Fibroblast of skin of left biceps (primary cell): ENCODE results near the gene LYSMD1.

ENCODE experiments used
- DNase-seq, 2 experiments: peaks; one replicate each; pipeline ENCODE4 v3.0.0-alpha.2; 2013; ENCODE audit warnings: low read depth in 2 of 2

Gene LYSMD1

GRCh38 chr1:151175041-151175741, 9.5 kb upstream of the LYSMD1 start:
- no peak for DNase-seq

GRCh38 chr1:151171190-151171589, 5.5 kb upstream of the LYSMD1 start:
- DNase-seq = no peak

- no peak for DNase-seq
Observed at GRCh38 chr1:151167116-151167515, 1.4 kb upstream of the LYSMD1 start.

DNA sequence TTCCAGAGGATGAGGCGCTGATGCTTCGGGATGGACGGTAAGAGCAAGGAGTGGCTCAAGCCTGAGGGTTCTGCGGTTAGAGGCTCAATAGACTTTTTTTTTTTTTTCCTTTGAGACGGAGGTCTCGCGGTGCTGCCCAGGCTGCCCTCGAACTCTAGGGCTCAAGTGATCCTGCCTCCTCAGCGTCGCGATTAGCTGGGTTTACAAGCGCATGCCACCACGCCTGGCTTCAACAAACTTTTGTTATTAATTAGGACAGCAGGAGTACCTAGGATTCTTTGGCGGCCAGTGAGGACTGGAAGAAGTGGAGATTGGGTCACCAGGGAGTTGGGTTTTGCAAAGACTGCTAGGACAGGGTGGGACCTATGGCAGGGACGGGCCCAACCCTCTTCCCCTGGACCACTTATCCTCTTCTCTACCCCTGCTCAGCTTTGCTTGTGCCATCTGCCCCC, 829 bp upstream of the LYSMD1 start:
- DNase-seq = no peak

- DNase-seq = no peak
Observed at GRCh38 chr1:151165281-151165737, 393 bp downstream of the LYSMD1 start.

DNA sequence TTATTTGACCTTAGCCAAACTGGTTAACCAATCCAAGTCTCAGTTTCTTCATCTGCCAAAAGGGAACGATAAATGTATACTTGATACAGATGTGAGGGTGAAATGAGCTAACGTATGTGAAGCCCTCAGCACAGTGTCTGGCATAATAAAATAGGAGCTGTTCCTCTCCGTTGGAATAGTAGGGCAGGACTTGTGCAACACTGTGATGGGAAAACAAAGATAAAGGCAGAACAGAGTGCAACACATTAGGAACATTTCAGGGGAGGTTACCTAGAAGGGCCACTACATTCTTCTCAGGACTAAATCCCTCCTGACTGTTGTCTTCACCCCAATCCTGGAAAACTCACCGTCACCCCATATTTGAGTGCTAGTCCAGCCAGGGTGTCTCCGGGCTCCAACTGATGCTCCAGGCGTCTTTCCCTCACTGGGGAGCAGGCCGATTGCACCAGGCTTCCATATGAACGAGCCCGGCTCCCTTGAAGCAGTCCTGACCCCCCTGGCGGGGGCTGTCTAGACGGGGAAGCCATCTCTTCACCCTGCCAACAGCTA, 896 bp downstream of the LYSMD1 start:
- no peak for DNase-seq

DNA sequence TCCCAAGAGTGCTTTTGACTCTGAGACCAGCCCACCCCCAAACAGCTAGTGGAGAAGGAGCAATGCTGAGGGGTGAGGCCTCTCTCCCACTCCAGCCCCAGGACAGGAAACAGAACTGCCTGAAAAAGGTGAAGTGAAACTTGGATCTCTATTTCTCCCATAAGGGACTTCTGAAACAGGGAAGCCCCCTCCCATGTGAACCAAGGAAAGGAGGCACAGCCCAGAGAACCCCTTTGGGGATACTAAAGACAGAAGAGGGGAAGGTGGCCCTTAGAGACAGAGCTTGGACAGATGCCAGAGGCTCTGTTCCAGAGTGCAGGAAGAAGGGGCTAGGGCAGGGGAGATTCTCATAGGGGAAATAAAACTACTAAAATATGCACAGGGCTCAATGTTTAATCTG, 6.3 kb downstream of the LYSMD1 start:
- DNase-seq = no peak

- DNase-seq = no peak
Observed at GRCh38 chr1:151158751-151159251, 6.9 kb downstream of the LYSMD1 start.

DNA sequence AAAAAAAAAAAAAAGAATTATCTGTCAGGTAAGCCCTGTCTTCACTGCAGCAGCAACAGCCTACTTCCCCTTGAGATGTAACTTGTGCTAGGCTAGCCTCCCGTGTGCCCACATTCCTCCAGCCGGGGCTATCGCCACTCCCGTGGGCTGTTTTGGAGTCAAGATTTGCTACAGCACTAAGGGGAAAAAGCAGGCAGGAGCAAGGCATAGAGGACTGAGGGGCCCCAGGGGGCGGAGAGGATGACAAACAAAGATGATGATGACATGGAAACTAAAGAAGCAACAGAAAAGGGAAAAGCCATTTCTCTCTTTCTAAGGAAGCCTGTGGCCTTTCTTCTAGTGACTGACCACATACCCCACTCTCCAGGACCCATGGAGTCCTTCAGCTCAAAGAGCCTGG, 7.4 kb downstream of the LYSMD1 start:
- DNase-seq = no peak

DNA sequence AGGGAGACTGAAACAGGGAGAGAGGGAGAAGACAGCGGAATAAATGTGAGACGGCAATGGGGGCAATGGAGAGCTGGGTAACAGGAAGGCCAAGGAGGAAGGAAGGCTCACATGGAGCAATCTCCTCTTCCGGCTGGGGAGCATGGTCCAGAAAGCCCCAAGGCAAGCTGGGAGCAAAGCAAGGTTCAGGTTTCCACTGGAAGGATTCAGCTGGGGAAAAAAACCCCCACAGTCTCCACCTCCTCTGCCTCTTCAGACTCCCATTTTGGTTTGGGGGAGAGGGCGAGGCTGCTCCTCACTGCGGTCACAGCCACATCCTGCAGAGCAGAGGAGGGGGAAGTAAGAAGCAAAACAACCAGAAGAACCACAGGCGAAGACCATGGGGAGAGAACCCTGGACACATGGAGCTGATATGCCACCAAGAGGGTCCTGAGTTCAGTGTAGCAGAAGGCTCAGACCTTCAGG, 8.6 kb downstream of the LYSMD1 start:
- no peak for DNase-seq

GRCh38 chr1:151156515-151156819, 9.2 kb downstream of the LYSMD1 start, which contains the start of gene TNFAIP8L2:
Gene TNFAIP8L2 (plus strand): TSS chr1:151156649. CDS start chr1:151158698, 2,049 bp downstream.
- DNase-seq = no peak

GRCh38 chr1:151147665-151148064, 18.0 kb downstream of the LYSMD1 start:
- DNase-seq = no peak

DNA sequence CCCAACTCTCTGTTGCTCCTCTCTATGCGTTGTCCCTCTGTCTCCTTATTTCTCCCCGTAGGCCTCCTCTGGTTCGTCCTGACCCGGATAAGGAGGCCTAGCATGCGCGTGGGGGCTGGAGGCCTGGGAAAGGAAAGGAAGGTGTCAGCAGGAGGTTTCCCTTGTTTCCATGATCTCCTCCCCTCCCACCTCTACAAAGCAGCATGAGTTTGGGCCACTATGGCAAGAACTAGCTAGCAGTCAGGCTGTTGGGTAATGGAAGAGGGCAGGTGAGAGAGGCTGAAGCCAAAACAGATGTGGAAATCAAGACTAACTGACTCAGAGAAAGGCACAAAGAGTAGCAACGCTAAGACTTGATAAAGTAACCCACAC, 18.6 kb downstream of the LYSMD1 start:
- DNase-seq = no peak

DNA sequence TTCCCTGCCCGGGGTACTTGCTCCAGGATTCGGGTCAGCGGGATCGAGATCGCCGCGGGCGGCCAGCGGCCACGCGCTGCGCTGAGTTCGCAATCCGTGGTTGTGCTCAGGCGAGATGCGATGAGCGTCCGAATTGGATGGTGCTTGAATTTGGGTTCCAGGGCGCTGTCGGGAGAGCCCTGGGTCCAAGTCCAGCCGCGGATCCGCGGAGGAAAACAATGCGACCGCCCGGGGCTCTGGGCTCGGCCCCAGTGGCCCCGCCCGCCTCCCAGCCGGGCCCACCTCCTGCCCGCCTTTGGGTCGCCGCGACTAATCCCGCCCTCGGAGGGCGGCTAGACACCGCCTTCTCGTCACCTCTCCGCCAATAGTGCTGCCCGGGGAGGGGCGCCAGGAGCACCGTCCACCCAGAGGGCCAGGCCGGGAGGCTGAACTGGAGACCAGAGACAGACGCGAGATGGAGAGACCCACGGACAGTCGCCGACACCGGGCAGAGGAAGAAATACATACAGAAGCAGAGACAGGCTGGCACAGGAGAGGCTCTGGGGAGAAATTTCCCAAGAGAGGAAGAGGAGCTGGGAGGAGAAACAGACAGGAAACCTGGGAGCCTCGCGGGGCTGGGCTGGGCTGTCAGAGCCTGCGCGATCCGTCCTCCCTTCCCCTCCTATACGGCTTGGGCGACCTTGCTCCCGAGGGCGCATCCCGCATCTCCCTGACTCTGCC, 19.1 kb downstream of the LYSMD1 start, which contains the start of gene SEMA6C:
Gene SEMA6C, minus strand, starts transcription at position 220 of the 720 bp plus-strand sequence. CDS start 4,010 bp downstream, outside the sequence.
- peak; percentile 49 to 59 for DNase-seq

DNA sequence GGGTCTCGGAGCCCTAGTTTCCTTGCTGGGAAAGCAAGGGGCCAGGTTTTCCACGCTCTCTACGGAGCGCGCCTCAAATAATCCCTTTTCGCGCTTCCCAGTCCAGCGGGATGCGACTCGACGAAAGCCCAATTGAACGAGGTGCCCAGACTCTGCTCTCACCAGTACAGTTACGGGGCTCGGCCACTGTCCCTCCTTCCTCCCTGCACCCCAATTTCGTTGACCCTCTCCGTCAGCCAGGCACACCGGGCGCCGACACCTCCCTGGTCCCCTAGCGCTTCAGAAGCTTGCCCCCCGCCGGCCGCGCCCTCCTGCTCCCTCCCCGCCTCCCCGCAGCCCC, 19.7 kb downstream of the LYSMD1 start:
- no peak for DNase-seq

- no peak for DNase-seq
Observed at GRCh38 chr1:151145304-151146071, 20.2 kb downstream of the LYSMD1 start.

DNA sequence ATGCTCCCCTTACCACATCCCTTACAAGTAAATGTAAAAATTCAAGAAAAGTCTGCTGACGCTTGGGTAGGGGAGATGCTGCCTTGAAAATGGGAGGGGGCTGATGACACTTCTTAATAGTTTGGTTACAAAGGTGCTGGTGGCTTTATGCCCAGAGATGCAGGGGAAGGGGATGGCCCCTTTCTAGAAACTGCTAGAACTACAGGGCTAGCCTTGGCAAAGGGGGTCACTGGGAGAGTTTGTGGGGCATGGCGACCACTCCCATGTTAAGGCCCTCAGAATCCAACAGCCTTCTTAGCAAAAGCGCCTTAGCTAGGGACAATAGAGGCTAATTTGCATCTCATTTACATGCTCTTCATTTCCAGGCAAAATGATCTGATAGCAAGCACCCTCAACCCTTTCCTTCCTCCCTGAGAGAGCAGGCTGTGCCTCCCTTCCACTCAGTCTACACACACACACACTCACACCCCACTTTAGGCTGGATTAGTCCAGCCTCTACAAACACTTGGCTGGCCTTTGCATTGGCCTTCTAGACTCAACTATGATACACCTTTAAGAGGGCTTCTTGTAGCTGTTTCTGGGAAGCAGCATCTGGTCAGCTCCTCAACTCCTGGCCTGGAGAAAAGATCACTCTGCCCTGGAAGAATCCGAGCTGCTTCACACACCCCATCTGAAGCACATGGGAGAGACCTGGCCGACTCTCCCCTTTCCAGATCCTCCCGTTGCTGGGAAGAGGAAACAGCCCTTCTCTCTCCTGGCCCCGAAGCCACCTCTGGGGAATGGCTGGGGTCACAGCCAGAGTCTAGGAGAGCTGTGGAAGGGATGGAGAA, 21.0 kb downstream of the LYSMD1 start:
- DNase-seq = no peak

DNA sequence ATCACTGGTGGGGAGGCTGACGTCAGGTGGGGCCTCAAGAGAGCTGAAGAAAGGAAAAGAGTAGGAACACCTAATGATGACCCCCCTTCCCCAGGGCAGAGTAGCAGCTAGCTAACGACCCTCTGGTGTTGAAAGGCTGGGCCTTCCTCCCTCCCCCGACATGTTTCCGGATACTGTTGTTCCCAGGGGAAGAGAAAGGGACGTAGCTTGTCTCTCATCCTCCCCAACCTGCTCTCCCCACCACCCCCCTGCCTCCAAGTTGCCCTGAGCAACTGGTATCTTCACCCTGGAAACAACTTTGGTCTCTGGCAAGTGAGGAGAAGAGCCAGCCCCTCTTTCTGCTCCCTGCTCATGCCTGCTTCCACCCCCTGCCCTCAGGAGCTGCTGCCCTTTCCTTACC, 21.7 kb downstream of the LYSMD1 start:
- no peak for DNase-seq

GRCh38 chr1:151143057-151143435, 22.7 kb downstream of the LYSMD1 start:
- DNase-seq = no peak

- DNase-seq = no peak
Observed at GRCh38 chr1:151142411-151143056, 23.2 kb downstream of the LYSMD1 start.

GRCh38 chr1:151137789-151138188, 27.9 kb downstream of the LYSMD1 start:
- DNase-seq = no peak
